ENCODE measurements around the gene PIGT. TPM values are rescaled to one million over a fixed set of nuclear protein-coding genes. Genes with fewer than 3 reads are reported as not detected.

PIGT gene
- total and polyA plus RNA-seq, 10 of the 15 experiments (the other 5 are each of a cell fraction or from before 2014, with no cell fraction given): 18.6 to 66.0 (median 35.3) TPM

DNA sequence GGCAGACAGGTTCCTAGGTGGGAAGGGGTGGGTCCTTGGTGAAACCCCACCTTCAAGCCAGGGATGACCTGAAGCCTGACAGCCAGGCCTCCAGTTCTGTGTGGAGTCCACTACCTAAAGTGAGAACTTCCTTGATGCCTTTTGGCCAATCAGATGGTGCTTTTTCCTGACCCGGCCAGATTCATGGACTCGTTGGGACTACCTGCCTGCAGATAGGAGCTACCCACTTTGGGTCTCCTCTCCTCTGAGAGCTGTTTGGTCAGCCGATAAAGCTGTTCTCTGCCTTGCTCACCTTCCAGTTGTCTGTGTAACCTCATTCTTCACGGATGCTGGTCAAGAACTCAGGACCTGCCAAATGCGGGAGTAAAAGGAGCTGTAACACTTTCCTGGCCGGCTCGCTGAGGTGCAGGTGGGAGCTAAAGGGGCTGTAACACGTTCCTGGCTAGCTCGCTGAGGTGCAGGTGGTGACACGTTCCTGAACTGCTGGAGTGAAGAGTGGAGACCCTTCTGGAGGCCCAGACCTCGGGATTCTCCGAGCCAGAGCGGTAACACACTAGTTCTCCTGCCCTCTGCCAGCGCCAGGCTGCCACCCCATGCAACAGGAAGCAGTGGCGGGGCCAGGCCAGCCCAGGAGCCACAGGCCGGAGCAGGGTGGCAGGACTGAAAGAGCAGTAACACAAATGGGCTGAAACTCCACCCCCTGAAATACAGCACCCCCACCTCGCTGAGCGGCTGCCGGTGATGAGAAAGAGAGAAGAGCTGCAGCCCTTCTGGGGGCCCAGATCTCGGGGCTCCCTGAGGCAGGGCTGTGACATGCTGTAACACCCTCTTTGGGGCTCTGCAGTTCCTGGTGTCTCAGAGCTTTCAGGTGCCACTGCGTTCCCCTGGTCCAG is 21.5 kb upstream of the PIGT start (continued):
- TF ChIP-seq, protein P1, sequence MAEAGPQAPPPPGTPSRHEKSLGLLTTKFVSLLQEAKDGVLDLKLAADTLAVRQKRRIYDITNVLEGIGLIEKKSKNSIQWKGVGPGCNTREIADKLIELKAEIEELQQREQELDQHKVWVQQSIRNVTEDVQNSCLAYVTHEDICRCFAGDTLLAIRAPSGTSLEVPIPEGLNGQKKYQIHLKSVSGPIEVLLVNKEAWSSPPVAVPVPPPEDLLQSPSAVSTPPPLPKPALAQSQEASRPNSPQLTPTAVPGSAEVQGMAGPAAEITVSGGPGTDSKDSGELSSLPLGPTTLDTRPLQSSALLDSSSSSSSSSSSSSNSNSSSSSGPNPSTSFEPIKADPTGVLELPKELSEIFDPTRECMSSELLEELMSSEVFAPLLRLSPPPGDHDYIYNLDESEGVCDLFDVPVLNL (IDR thresholded peaks at IDR 0.05; ENCODE audit: low read depth, low read length): no peak
- no peak for TF ChIP-seq POLR2AphosphoS2 (IDR thresholded peaks at IDR 0.05; ENCODE audit: low read depth, low read length)
- no peak for TF ChIP-seq SREBF1 (IDR thresholded peaks at IDR 0.05; ENCODE audit: low read length)

DNA sequence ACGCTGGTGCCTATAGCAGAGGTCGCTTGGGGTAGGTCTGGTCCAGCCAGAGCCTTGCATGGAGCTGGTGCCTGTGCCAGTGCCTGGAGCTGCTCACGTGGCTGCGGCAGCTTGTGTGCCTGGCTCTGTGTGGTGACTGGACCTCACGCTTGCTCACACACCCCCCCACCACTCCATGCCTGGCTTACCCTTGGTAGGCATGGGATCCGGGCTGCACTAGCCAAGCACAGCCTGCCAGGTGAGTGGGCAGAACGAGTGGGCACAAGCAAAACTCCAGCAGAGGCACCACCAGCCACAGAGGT is 20.9 kb upstream of the PIGT start:
- Histone ChIP-seq H4K20me1 (ENCODE audit: control insufficient read depth, insufficient read depth) (no peaks in the 10 kb centered on the region), H3K9ac (ENCODE audit: control insufficient read depth, insufficient read depth, low read length) (no peak overlapping the region), H3K9me3 (replicated peaks; ENCODE audit: control insufficient read depth, insufficient read depth, low read length) (peaks cover 5% of the 10 kb centered on the region; the same call in 2 of the 3 replicates), H3K36me3 (ENCODE audit: control insufficient read depth in 2 of 2, insufficient read depth in 2 of 2, low read length in 1 of 2) (no peaks in the 10 kb centered on the region; a peak in 1 of 4 replicates), H3K4me3 (no peak overlapping the region), H3K4me1 (ENCODE audit: control insufficient read depth, insufficient read depth, low read length) (no peaks in the 10 kb centered on the region), H3K27me3 (replicated peaks in 1 of 2; ENCODE audit: control insufficient read depth in 2 of 2, insufficient read depth in 2 of 2, low read length in 1 of 2) (no peaks in the 10 kb centered on the region), H2AFZ (ENCODE audit: control insufficient read depth, low read depth, low read length) (no peak overlapping the region), H3K27ac (ENCODE audit: control insufficient read depth, insufficient read depth) (no peak overlapping the region), H3K4me2 (ENCODE audit: control insufficient read depth, insufficient read depth) (no peak overlapping the region), H3K79me2 (ENCODE audit: control insufficient read depth, insufficient read depth, low read length) (no peaks in the 10 kb centered on the region)
- ChIA-PET RAD21 (ENCODE audit: unreplicated experiment) (no interaction called here), POLR2A (interaction anchor here (1.2 kb wide), 1 partner anchor 8 kb away, joined by 3 read pairs; no protein-coding TSS in a partner anchor), CTCF (interaction anchor here (0.6 to 0.9 kb wide), 2 partner anchors 21 to 39 kb away, joined by 3 read pairs; no protein-coding TSS in a partner anchor), SMC1A (ENCODE audit: uncharacterized antibody, unreplicated experiment) (no interaction called here)
- in situ Hi-C loops (cut with MboI) (no loop called here), intact Hi-C loops (cut with micrococcal nuclease; ENCODE audit: unreplicated experiment) (no loop called here)
- no peak for FAIRE-seq
- WGBS (ENCODE audit: insufficient coverage, insufficient replicate concordance, low lambda C conversion rate, missing lambda C conversion rate): 56% methylated on average over 7 of the region's 7 CpGs
- no peak for DNase-seq (ENCODE audit: low read depth, low spot score)
- no peak for ATAC-seq
- no TSS peak for BruUV-seq (replicated peaks)
- no peak for TF ChIP-seq ETV6 (conservative IDR thresholded peaks at IDR 0.05 in 1 of 2, IDR thresholded peaks at IDR 0.05 in 1 of 2; ENCODE audit: borderline replicate concordance in 1 of 2, low read depth in 1 of 2)
- TF ChIP-seq, protein P2, sequence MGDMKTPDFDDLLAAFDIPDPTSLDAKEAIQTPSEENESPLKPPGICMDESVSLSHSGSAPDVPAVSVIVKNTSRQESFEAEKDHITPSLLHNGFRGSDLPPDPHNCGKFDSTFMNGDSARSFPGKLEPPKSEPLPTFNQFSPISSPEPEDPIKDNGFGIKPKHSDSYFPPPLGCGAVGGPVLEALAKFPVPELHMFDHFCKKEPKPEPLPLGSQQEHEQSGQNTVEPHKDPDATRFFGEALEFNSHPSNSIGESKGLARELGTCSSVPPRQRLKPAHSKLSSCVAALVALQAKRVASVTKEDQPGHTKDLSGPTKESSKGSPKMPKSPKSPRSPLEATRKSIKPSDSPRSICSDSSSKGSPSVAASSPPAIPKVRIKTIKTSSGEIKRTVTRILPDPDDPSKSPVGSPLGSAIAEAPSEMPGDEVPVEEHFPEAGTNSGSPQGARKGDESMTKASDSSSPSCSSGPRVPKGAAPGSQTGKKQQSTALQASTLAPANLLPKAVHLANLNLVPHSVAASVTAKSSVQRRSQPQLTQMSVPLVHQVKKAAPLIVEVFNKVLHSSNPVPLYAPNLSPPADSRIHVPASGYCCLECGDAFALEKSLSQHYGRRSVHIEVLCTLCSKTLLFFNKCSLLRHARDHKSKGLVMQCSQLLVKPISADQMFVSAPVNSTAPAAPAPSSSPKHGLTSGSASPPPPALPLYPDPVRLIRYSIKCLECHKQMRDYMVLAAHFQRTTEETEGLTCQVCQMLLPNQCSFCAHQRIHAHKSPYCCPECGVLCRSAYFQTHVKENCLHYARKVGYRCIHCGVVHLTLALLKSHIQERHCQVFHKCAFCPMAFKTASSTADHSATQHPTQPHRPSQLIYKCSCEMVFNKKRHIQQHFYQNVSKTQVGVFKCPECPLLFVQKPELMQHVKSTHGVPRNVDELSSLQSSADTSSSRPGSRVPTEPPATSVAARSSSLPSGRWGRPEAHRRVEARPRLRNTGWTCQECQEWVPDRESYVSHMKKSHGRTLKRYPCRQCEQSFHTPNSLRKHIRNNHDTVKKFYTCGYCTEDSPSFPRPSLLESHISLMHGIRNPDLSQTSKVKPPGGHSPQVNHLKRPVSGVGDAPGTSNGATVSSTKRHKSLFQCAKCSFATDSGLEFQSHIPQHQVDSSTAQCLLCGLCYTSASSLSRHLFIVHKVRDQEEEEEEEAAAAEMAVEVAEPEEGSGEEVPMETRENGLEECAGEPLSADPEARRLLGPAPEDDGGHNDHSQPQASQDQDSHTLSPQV (IDR thresholded peaks at IDR 0.05): no peak
- TF ChIP-seq, protein P3, sequence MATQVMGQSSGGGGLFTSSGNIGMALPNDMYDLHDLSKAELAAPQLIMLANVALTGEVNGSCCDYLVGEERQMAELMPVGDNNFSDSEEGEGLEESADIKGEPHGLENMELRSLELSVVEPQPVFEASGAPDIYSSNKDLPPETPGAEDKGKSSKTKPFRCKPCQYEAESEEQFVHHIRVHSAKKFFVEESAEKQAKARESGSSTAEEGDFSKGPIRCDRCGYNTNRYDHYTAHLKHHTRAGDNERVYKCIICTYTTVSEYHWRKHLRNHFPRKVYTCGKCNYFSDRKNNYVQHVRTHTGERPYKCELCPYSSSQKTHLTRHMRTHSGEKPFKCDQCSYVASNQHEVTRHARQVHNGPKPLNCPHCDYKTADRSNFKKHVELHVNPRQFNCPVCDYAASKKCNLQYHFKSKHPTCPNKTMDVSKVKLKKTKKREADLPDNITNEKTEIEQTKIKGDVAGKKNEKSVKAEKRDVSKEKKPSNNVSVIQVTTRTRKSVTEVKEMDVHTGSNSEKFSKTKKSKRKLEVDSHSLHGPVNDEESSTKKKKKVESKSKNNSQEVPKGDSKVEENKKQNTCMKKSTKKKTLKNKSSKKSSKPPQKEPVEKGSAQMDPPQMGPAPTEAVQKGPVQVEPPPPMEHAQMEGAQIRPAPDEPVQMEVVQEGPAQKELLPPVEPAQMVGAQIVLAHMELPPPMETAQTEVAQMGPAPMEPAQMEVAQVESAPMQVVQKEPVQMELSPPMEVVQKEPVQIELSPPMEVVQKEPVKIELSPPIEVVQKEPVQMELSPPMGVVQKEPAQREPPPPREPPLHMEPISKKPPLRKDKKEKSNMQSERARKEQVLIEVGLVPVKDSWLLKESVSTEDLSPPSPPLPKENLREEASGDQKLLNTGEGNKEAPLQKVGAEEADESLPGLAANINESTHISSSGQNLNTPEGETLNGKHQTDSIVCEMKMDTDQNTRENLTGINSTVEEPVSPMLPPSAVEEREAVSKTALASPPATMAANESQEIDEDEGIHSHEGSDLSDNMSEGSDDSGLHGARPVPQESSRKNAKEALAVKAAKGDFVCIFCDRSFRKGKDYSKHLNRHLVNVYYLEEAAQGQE (IDR thresholded peaks at IDR 0.05; ENCODE audit: low read depth, low read length): no peak
- no peak for TF ChIP-seq ZBED1 (IDR thresholded peaks at IDR 0.05; ENCODE audit: borderline replicate concordance)
- TF ChIP-seq BMI1 (IDR thresholded peaks at IDR 0.05; ENCODE audit: borderline replicate concordance): no peak
- TF ChIP-seq ZSCAN29 (IDR thresholded peaks at IDR 0.05): no peak
- TF ChIP-seq, protein P4, sequence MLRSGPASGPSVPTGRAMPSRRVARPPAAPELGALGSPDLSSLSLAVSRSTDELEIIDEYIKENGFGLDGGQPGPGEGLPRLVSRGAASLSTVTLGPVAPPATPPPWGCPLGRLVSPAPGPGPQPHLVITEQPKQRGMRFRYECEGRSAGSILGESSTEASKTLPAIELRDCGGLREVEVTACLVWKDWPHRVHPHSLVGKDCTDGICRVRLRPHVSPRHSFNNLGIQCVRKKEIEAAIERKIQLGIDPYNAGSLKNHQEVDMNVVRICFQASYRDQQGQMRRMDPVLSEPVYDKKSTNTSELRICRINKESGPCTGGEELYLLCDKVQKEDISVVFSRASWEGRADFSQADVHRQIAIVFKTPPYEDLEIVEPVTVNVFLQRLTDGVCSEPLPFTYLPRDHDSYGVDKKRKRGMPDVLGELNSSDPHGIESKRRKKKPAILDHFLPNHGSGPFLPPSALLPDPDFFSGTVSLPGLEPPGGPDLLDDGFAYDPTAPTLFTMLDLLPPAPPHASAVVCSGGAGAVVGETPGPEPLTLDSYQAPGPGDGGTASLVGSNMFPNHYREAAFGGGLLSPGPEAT (IDR thresholded peaks at IDR 0.05; ENCODE audit: low read depth): no peak
- TF ChIP-seq NBN (IDR thresholded peaks at IDR 0.05): no peak
